GM20431 (cell line): ENCODE results near the gene BAG5.

Source experiments
- in situ Hi-C: fragments of 300-500 bp; cut with MseI, MboI; formaldehyde crosslinking; loops from one replicate; pipeline ENCODE4 v1.15.0; 2020; ENCODE audit warnings: low sequenced_read_pairs; ENCODE audit not compliant: unreplicated experiment

The BAG5 gene

DNA sequence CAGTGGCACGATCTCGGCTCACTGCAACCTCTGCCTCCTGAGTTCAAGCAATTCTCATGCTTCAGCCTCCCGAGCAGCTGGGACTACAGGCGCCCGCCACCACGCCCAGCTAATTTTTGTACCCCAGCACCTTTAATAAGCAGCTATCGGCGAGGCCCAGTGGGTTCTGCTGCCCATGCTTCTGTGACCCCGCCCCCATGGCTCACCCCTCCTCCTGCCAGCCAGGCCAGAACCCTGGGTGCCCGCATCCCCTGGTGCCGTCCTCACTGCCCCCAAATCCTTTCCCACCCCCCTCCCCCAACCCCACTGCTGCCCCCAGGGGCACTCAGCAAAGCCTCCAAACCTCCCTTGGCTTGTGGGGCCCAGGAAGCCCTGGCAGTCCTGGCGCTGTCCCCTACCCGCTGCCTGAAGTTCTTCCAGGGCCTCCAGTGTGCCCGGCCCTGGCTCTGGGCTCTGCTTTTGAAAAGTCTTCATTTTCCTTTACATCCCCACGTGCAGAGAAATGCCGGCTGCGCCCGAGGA, 14.5 kb downstream of the BAG5 start:
- in situ Hi-C loops = no loop called here

DNA sequence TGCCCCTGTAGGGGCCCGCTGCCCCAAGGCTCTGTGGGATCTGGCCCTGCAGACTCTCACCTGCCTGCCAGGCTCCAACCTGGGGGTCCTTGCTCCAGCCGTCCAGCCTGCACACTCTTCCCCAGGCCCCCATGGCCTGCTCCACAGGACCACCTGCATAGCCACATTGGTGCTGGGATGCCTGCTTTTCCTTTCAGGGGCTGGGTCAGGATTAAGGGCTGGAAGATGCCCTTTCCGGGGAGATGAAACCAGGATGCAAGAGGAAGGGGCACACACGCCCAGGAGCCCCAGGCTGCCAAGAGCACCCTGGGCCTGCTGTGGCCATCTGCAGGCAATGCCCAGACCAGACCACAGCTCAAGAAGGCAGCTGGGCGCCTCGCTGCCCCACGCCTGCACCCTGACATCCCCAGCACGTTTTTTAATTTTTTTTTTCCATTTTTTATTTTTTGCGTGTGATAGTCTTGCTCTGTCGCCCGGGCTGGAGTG, 15.0 kb downstream of the BAG5 start:
- in situ Hi-C loops = no loop called here

DNA sequence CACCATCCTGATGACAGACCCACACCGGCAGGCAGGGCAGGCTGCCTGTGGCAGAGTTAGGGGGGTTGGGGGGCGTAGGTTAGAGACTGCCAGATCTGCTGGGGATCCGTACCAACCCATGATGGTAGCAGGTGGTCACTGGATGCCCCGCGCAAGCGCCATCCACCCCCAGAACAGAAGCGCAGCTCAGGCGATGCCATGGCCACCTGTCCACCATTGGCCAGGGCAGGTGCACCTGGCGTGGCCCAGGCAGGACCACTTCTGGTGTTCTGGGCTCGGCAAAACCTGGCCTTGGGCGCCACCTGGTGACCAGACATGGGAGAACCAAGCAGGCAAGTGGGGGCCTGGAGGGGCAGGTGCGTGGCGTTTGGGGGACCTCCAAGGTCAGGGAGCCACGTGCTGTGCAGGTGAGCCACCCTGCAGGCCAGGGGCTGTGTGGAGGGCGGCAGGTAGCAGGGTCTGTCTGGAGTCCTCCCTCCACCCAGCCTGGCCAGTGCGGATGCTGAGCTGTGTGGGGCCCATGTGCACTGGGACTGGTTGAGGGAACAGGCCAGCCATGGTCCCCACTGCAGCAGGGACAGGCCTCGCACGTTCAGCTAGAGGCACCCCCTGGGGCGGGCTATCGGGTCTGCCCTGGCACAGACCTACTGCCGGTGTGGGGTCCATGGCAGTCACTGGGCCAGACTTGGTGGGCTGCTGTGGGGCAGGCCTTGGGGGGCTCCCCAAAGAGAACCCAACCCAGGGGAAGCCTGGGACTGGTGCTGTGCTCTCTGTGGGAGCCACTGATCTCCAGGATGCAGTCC, 15.6 kb downstream of the BAG5 start:
- in situ Hi-C loops = no loop called here

DNA sequence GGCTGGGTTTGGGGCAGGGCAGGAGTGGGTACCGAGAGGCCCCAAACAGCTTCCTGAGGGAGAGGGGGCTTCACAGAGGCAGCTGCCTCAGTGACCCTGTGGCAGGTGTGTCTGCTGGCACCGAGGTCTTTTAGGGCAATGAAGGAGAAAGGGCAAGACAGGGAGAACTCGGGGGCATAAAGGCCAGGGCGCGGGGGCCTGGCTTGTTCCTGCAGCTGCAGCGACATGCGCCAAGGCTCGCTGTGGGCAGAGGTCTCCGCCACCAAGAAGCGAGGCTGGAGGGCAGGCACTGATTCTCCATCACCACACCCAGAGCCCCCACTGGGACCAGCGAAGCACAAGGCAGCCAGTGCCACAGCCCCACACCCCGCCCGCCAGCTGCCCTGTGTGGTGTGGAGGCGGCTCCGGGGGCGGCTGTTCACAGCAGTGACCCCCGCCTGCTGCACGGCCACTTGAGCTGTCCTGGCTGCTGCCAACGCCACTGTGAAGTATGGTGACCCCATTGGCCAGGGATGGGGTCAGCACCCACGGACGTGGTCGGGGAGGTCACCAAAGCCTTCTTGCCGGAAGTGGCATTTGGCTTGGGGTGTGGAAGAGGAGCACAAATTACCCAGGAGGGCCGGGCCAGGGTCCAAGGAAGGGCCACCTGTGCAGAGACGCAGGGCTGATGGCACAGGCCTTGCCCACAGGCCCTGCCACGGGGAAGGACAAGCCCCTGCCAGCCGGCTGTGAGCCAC, 16.4 kb downstream of the BAG5 start:
- in situ Hi-C loops = no loop called here

DNA sequence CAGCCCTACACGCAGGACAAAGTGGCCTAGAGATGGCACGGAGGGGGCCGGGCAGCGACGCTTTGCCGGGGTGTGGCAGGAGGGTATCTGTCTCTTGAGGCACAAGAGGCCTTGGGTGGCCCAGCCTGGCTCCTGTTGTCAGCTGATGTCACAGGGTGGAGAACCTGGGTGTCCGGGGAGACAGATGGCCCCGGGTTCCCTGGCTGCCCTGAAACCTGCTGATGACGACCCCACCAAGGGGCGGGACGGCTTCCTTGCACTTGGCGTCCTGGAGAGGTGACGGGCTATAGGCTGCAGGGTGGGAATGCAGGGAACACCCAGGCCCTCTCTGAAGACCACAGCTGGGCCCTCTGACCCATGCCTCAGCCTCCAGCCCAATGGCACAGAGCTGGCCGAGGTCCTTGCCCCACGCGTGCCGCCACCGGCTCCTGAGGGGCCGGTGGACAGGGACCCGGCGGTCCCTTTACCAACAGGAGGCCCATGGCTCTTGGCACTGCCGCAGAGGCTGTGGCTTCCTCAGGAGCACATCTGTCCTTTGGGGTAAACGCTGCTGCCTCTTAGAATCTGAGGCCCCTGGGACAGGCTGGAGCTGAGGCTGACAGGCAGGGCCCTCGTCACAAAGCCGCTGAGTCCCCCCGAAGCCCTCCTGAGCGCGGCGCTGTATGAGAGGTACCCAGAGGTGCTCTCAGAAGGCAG, 17.1 kb downstream of the BAG5 start:
- in situ Hi-C loops = no loop called here

DNA sequence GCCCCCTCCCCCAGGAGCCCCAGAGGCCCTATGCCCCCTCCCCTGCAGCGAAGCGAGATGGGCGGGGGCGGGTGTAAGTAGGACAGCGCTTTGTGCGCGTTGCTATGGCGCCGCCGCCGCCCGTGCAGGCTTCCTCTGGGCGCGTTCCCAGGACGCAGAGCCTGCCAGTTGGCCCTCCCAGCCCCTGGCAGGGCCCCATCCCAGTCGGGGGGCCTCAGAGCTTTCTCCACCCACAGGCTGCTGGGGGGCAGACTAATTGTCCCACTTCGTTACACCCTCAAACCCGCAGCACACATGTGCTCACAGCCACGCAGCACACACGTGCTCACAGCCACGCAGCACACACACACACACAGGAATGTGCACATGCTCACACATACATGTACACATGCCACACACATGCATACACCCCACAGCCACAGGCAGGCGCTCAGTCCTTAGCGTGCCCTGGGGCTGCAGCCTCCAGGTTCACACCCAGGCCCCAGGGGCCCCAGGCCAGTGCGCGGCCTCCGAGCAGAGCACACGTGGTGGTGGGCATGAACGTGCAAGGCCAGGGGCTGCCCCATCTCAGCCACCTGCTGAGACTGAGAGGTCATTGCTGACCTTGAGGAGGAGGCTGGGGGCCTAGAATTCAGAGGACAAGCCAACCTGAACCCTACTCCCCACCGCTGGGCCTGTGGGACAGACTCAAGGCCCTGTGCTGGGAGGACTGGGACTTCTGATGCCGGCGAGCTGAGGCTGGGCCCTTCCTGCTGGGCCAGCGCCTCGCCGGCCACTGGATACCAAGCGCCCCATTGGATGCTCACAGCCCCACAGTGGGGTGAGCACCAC, 17.9 kb downstream of the BAG5 start:
- in situ Hi-C loops = no loop called here

DNA sequence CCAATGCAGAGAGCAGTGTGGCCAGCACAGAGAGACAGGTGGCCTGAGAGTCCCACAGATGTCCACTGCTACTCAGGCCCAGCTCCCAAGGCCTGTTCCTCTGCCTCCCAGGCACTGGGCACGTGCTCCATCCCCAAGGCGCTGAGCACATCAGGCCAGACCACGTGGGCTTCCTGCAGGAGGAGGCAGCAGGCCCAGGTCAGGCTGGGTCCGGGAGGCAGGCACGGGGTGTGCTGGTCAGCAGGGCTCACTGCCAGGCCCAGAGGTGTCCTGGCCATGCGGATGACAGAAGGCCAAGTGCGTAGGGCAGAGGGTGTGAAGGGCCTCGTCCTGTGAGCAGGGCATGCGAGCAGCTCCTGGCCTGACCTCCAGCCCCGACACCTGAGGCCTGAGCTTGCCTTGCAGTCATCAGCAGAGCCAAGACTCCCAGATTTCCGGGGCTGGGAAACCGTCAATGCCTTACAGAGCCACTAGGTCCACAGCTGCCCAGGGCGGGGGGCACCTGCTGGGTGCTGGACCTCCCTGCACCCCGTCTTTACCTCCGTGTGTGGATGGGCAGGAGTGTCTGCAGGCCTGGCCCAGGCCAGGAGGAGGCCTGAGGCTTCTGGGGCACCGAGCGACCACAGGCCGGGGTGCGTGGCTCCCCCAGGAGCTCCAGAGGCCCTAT, 18.6 kb downstream of the BAG5 start:
- in situ Hi-C loops = no loop called here

DNA sequence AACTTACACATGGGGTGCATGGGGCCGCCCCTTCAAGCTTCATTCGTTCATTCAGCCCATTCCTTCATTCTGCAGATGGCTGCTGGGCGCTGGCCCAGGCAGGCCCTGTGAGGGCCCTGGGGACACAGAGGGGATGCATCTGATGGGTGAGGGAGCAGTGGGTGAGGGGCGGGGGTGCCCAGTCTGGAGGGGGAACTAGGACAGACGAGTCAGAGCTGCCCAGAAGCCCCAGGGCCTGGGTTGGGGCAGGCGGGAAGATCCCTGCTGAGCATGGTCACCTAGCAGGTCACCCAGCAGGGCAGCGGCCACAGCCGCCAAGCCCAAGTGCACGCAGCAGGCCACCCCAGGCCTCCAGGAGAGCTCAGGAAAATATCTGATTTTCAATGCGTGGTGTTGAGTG, 19.3 kb downstream of the BAG5 start:
- in situ Hi-C loops = no loop called here

DNA sequence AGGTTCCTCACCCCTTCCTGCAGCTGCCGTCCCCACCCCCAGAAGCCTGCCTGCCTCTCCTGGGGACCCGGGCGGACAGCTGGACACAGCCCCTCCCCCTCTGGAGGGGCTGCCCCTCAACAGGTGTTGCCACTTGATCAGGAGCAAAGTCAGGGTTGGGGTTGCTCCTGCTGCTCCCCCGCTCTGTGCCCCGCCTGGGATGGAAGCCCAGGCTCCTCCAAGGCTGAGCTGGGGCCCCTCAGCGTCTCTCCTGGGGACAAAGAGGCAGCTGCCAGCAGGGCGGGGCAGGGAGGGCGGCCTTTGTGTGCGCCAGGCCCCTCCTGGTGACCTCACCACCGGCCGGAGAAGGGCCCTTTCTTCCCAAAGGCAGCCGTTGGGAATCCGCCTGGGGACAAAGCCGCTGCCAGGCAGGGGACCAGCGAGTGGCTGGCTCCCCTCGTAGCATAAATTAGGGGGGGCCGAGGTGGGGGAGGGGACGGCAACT, 19.8 kb downstream of the BAG5 start:
- in situ Hi-C loops = no loop called here

DNA sequence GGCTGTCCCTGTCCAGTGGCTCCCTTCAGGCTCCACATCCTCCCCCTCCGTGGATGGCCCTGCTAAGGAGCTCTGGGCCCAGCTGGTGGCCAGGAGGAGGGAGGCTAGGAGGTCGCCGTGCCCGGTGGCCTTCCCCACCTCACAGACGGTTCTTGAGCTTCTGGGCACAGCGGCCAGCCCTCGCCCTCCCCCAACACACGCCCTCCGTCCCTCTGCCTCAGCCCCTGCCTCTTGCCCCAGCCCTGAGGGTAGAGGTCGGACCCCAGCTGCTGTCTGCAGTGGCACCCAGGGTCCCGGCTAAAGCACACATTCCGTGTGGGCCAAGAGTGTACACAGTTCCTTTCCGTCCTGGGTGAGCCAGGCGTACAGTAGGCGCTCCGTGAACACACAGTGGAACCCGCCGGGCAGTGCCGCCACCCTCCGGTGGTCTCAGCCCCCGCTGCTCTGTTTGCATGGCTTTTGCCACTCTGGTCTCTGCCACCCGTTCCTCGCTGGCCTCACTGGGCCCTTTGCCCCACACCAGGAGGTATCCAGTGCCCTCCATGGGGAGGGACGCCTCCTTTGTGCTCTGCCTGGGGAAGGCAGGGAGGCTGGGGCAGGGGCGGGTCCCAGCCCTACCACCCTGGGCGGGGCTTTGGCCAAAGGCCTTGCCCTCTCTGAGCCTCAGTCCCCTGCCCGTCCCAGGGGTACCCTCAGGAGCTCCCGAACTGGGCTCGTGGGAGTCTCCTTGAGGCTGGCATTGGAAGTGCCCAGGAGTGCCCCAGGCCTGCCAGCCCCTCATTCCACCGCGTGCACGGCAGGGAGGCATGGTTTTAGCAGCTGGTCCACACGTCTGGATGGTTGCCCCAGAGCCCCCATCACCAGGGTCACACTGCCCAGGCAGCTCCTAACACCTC, 20.5 kb downstream of the BAG5 start:
- in situ Hi-C loops = no loop called here

DNA sequence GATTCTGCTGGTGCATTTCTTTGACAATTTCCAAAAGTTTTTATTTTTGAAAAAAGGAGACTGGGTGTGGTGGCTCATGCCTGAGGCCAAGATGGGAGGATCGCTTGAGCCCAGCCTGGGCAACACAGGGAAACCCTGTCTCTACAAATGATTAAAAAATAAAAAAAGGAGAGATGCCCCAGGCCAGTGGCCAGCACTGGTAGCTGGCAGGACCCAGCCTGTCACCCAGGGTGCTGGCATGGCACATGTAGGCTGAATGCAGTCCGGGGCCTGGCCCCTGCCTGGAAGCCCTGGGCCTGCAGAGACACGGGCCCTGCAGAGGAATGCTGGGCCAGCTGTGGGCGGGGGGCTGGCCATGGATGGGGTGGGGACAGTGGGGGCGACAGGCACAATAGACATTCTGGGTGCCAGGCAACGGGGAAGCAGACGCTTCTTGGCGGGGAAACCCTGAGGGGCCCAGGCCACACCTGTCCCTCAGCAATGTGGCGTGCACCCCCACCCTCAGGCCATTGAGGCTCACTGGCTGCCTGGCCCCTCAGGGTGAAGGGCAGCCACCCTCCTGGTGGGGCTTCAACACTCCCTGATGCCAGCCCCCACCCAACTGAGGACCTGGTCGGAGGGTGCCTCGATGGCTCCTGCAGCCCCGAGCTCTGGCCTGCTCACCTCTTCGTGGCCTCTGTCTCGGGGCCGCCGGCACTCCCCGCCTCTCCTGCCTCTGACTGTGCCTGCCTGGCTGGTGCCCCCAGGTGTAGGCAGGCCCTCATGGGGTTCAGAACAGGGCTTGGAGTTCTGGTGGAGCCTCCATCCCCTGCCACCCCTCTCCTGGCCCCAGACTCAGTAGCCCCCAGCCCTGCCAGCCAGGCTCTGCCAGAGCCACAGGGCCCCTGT, 21.4 kb downstream of the BAG5 start:
- in situ Hi-C loops = no loop called here

DNA sequence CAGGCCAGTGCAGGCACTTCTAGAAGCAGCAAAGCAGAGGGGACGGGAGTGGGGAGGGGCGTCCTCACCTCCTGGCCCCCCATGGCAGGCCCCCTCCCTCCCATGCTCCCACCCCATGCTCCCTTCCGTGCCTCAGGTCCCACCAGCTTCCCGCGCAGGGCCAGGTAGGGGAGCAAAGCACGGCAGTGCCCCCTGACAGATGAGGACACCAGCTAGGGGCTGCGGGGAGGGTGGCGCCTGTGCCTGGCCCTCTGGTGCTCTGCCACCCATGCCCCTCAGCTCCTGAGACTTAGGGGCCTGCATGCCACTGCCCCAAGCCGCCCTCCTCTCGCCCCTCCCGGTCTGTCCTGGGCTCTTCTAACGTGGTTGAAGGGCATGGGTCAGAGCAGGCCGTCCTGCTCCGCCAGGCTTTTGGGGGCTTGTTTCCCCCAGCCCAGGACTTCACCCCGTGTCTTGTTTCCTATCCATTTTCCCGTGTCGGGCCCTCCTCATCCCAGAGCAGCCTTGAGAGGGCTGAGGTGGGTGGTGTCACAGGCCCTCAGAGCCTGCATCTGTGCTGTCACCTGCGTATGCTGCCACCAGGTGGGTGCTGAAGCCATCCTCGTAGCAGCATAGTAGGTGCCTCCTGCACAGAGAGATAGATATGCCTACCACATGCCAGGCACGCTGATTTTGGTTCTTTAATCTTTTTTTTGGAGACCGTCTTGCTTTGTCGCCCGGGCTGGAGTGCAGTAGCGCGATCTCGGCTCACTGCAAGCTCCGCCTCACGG, 23.2 kb downstream of the BAG5 start:
- in situ Hi-C loops = no loop called here

DNA sequence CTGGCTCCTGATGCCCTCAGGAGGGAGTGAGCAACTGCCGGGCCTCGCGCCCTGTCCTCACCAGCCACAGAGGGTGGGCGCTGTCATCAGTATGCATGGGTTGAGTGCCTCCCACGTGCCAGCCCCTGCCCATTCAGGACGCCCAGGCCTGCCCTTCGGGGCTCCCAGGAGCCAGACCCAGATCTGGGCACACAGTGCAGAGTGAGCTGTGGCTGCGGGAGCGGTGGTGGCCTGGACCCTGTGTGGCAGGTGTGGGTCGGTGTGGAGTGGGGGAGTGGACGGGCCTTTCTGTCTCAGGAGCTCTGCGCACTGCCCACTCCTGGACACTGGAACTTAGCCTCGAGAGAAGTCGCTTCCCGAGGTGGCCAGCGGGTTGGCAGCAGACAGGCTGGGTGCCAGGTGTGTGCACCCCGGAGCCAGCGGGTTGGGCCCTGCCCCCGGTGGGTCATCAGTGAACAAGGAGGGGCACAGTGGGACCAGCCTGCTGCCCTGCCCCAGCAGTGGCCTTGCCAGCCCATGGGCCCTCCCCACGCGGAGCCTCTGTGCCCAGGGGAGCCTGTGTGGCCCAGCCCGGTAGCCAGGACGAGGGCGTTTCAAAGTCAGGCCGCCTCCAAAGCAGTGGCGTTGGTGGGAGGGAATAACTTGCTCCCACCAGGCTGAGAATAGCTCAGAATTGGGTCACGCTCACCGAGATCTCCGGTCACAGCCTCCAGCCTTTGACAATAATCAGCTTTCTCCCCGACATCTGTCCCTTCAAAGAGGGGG, 24.0 kb downstream of the BAG5 start:
- in situ Hi-C loops = no loop called here

DNA sequence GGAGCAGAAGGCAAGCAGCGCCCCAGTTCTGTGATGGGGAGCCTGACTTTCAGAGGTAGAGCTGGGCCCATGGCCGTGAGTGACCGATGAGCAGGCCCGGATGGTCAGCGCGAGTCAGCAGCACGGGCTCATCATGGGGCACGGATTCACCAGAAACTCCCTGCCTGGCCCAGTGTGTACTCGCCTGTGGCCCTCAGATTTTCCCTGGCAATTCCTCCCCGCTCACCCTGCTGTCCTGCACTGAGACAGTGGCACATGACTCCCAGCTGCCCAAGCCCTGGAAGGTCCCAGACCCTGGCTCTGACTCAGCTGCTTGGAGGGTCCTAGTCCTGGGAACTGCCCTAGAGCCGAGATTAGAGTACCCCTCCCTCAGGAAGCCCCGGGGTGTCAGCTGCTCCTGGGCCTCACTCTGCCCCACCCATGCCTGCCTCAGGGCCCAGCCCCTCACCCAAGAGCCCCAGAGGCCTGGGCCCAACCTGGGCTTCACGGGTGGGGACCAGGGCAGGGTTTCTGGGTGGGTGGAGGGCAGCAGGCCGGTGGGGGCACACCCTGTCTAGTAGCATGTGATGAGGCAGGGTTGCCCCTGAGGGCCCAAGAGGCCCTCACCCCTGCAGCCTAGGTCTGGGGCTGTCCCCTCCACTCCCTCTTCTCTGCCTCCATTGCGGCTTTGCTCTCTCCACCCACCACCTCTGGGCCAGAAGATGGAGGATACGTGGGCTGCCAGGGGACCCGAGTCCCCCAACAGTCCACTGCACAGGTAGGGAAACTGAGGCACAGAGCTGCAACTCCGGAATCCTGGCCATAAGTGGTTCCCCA, 25.1 kb downstream of the BAG5 start:
- in situ Hi-C loops = no loop called here

DNA sequence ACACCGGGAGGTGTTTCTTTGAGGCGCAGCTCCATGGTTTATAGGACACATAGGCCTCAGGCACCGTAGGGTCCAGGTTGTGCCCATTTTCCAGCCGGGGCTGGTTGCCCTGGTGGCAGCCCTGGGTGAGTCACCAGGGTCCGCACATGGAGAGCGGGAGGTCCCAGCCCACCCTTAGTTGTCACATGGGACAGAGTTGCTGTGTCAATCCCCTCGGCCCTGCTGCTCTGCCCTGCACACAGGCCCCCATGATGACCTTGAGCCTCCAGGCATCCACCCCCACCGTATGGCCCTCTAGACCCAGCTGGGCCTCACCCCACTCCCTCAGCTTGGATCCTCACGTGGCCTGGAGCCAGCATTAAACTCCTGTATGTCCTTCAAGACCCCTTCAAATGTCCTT, 25.8 kb downstream of the BAG5 start:
- in situ Hi-C loops = no loop called here
